ENCODE results near the gene PNKP.
A peak's percentile ranks its signal among the peaks of the same experiment; 100 is the strongest.

The PNKP gene

DNA sequence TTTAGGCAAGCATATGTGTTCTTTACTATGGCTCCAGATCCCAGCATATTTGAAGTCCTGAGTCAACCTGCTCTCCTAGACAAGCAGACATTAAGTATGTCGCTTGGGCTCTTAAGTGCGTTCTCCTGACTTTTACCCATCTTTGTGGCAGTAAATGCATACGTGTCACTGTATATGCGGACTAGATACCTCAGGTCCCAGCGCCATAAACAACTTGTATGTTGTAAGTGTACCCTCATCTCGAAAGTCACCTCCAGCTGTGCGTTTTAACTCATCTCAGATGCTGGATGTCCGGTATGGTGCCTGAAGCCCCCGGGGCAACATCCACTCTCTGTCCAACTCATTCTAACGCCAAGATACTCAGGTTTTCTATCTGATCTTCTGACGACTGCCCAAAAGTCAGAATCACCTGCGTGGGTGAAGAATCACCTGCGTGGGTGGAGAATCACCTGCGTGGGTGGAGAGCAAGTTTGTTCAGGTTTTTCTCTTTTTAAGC lies 14.7 kb downstream of the PNKP start:
- Mint-ChIP-seq H3K9me3 (peaks cover 13% of the 10 kb centered on the region), H3K27ac (peak overlapping the region; percentile 83 to 93 (median 88)), H3K4me1 (peaks cover 23% of the 10 kb centered on the region), H3K36me3 (ENCODE audit: low read depth) (peaks cover 39% of the 10 kb centered on the region), H3K4me3 (peak overlapping the region; percentile 85 to 97 (median 94)), H3K27me3 (ENCODE audit: low read depth) (no peaks in the 10 kb centered on the region)
- TF ChIP-seq, protein P1, sequence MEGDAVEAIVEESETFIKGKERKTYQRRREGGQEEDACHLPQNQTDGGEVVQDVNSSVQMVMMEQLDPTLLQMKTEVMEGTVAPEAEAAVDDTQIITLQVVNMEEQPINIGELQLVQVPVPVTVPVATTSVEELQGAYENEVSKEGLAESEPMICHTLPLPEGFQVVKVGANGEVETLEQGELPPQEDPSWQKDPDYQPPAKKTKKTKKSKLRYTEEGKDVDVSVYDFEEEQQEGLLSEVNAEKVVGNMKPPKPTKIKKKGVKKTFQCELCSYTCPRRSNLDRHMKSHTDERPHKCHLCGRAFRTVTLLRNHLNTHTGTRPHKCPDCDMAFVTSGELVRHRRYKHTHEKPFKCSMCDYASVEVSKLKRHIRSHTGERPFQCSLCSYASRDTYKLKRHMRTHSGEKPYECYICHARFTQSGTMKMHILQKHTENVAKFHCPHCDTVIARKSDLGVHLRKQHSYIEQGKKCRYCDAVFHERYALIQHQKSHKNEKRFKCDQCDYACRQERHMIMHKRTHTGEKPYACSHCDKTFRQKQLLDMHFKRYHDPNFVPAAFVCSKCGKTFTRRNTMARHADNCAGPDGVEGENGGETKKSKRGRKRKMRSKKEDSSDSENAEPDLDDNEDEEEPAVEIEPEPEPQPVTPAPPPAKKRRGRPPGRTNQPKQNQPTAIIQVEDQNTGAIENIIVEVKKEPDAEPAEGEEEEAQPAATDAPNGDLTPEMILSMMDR (IDR thresholded peaks at IDR 0.05; ENCODE audit: unreplicated experiment in 3 of 3): no peak

DNA sequence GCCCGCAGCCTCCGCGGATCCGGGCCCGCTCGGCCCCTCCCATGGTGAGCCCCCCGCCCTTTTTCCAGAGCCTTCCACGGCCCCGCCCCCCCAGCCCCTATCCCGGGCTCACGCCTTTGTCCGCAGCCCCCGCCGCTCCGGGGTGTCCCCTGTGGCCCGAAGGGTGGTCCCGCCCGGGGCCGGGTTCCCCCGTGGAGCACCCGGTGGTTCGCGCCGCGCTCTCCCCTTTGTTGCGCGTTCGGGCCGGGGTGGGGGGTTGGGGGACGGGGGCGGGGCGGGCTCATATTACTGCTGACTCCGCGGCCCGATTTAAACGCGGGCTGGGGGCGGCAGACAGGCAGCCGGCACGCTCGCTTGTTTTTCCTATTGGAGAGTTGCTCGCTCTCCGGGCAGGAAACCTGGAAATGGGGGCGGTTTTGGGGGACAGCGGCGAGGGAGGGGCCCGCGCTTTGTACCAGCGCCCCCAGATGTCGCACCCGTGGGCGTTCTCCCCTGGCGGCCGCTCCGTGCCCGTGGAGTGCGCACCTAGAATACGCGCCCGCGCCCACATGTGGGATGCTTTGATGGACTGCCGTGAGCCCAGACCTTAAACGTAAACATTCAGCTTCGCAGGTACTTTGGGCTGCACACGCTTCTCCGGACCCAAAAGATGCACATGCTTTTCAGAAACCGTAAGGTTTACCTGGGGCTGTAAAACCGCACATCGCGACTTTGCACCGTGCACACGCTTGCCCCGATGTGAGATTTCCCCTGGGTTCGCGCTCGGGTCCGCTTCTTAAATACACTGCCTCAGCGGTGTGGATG lies 15.7 kb downstream of the PNKP start:
- H3K9me3 Mint-ChIP-seq: peaks cover 15% of the 10 kb centered on the region
- H3K27me3 Mint-ChIP-seq (ENCODE audit: low read depth): no peaks in the 10 kb centered on the region
- peaks cover 23% of the 10 kb centered on the region for H3K4me1 Mint-ChIP-seq
- peak overlapping the region; percentile 83 to 93 (median 88) for H3K27ac Mint-ChIP-seq
- TF ChIP-seq, protein P1 (IDR thresholded peaks at IDR 0.05; ENCODE audit: unreplicated experiment in 3 of 3): no peak
- H3K4me3 Mint-ChIP-seq: peak overlapping the region; percentile 85 to 97 (median 94)
- H3K36me3 Mint-ChIP-seq (ENCODE audit: low read depth): peaks cover 40% of the 10 kb centered on the region

DNA sequence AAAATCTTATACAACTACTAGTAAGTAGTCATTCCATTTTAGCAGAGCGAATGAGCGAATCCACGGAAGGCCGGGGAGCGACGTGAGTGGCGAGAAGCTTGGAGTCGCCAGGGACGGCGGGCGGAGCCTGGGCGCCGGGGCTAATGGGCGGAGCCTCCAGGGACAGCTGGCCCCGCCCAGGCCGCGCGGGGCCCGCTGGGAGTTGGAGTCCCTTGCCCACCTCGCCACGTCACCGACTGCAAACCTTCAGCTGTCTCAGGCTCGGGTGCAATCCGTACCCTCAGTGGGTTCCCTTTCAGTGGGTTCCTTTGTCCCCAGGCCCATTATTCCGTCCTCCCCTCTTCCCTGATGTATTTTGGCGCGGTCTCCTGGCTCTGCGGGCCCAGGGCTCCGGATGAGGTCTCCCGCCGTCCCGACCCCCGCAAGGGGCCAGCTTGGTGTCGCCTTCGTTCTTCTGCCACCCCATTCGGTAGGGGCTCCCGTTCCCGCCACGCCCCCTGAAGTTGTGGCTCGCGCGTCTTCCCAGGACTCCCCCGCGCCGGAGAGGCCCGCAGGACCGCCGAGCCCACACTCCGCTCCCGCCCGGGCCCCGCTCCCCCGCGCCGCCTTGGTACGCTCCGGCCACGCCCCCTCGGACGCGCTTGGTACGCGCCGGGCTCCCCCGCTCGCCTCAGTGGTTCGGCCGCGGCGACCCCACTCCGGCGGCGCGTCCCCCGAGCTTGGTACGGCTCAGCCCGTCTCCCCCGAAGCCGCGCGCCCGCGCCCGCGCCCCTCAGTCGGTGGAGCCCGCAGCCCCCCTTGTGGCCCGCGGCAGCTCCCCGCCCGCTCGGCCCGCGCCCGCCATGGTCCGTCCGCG lies 16.7 kb downstream of the PNKP start, which contains the start of gene PTOV1:
TSS of gene PTOV1 (plus strand) at position 673 of the 856 bp plus-strand sequence.
- no peaks in the 10 kb centered on the region for H3K27me3 Mint-ChIP-seq (ENCODE audit: low read depth)
- peak within 1 kb of the TSS; percentile 96 to 99 (median 99) for H3K27ac Mint-ChIP-seq
- peaks cover 23% of the 10 kb centered on the region for H3K4me1 Mint-ChIP-seq
- H3K9me3 Mint-ChIP-seq: peaks cover 15% of the 10 kb centered on the region
- TF ChIP-seq, protein P1 (IDR thresholded peaks at IDR 0.05; ENCODE audit: unreplicated experiment in 3 of 3): no peak
- H3K36me3 Mint-ChIP-seq (ENCODE audit: low read depth): peaks cover 40% of the 10 kb centered on the region
- H3K4me3 Mint-ChIP-seq: peak within 1 kb of the TSS; percentile 91 to 97 (median 94)

DNA sequence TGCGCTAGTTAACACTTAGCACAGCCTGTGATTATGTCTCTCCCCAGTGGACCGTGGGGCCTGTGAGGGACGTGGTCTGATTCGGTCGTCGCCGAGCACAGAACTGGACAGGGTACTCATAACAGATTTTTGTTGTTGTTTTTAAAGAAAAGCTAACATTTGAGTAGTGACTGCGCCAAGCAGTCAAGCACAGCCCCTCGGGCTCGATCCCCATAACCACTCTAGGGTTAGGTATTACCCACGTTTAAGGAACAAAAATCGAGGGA lies 17.2 kb downstream of the PNKP start:
- Mint-ChIP-seq H3K27me3 (ENCODE audit: low read depth) (no peaks in the 10 kb centered on the region), H3K9me3 (peaks cover 15% of the 10 kb centered on the region), H3K4me1 (peaks cover 23% of the 10 kb centered on the region), H3K27ac (peak overlapping the region; percentile 96 to 99 (median 99)), H3K36me3 (ENCODE audit: low read depth) (peaks cover 35% of the 10 kb centered on the region), H3K4me3 (peak overlapping the region; percentile 89 to 94 (median 91))
- TF ChIP-seq, protein P1 (IDR thresholded peaks at IDR 0.05; ENCODE audit: unreplicated experiment in 3 of 3): no peak

DNA sequence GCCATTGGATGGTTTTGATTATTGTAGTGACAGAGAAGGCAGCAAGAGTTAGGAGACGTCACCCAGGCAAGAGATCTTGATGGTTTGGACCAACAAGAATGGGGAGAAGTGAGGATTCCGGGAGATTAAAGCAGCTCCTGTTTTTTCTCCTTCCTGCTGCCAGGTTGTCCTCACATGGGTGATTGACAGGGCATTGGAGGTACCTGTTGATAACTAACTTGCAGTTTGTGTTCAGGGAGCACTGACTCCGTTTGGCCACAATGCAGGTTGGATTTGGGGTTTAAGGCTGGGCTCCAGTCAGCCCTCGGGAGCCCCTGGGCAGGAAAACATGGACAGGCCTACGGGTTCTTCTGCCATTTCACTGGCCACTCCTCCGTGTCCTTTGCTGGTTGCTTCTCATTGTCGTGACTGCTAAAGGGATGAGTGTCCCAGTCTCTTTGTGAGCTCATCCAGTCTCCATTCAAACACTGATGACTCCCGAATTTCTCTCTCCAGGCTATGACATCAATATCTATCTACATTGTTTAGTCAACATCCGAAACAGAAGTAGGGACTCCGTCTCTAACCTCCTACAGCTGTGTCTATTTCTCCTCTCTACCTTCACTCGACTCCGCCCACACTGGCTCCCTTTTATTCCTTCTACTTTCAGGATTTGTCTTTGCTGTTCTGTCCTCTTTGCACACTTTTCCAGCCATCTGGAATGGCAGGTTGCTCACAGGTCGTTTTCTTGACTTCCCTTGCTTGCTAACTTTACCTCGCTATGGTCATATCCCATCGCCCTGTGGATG lies 17.7 kb downstream of the PNKP start:
- H3K9me3 Mint-ChIP-seq: peaks cover 15% of the 10 kb centered on the region

More for the DNA sequence above, 17.7 kb downstream of the PNKP start:
- Mint-ChIP-seq H3K36me3 (ENCODE audit: low read depth) (peaks cover 35% of the 10 kb centered on the region), H3K4me3 (peak overlapping the region; percentile 89 to 94 (median 91)), H3K27ac (peak overlapping the region; percentile 96 to 99 (median 99)), H3K4me1 (peaks cover 23% of the 10 kb centered on the region), H3K27me3 (ENCODE audit: low read depth) (no peaks in the 10 kb centered on the region)
- TF ChIP-seq, protein P1 (IDR thresholded peaks at IDR 0.05; ENCODE audit: unreplicated experiment in 3 of 3): no peak
